ENCODE measurements around the gene TK2.

The TK2 gene

GRCh38 chr16:66490774-66491715, 58.9 kb downstream of the TK2 start:
- Histone ChIP-seq H3K4me3 (ENCODE audit: low read depth in 1 of 2, low read length in 2 of 2) (no peak overlapping the region), H3K36me3 (ENCODE audit: control insufficient read depth in 1 of 2, insufficient read depth in 2 of 2, low read length in 2 of 2) (no peaks in the 10 kb centered on the region), H3K4me1 (ENCODE audit: control insufficient read depth in 1 of 2, insufficient read depth in 2 of 2, low read length in 2 of 2) (no peaks in the 10 kb centered on the region), H3K27ac (ENCODE audit: low read depth, low read length) (no peak overlapping the region), H3K27me3 (ENCODE audit: control insufficient read depth in 1 of 2, insufficient read depth in 2 of 2, low read length in 2 of 2) (no peaks in the 10 kb centered on the region), H3K9me3 (ENCODE audit: control insufficient read depth in 1 of 2, low read length in 2 of 2) (no peaks in the 10 kb centered on the region), H3K9ac (ENCODE audit: low read depth in 1 of 2, low read length in 2 of 2) (no peak overlapping the region)

GRCh38 chr16:66489818-66490217, 60.1 kb downstream of the TK2 start:
- Histone ChIP-seq H3K36me3 (ENCODE audit: control insufficient read depth in 1 of 2, insufficient read depth in 2 of 2, low read length in 2 of 2) (no peaks in the 10 kb centered on the region), H3K27me3 (ENCODE audit: control insufficient read depth in 1 of 2, insufficient read depth in 2 of 2, low read length in 2 of 2) (no peaks in the 10 kb centered on the region), H3K9ac (ENCODE audit: low read depth in 1 of 2, low read length in 2 of 2) (no peak overlapping the region), H3K9me3 (ENCODE audit: control insufficient read depth in 1 of 2, low read length in 2 of 2) (no peaks in the 10 kb centered on the region), H3K4me3 (ENCODE audit: low read depth in 1 of 2, low read length in 2 of 2) (no peak overlapping the region), H3K4me1 (ENCODE audit: control insufficient read depth in 1 of 2, insufficient read depth in 2 of 2, low read length in 2 of 2) (no peaks in the 10 kb centered on the region), H3K27ac (ENCODE audit: low read depth, low read length) (no peak overlapping the region)

GRCh38 chr16:66489385-66489784, 60.5 kb downstream of the TK2 start:
- Histone ChIP-seq H3K9ac (ENCODE audit: low read depth in 1 of 2, low read length in 2 of 2) (no peak overlapping the region), H3K36me3 (ENCODE audit: control insufficient read depth in 1 of 2, insufficient read depth in 2 of 2, low read length in 2 of 2) (no peaks in the 10 kb centered on the region), H3K27me3 (ENCODE audit: control insufficient read depth in 1 of 2, insufficient read depth in 2 of 2, low read length in 2 of 2) (no peaks in the 10 kb centered on the region), H3K4me1 (ENCODE audit: control insufficient read depth in 1 of 2, insufficient read depth in 2 of 2, low read length in 2 of 2) (no peaks in the 10 kb centered on the region), H3K4me3 (ENCODE audit: low read depth in 1 of 2, low read length in 2 of 2) (no peak overlapping the region), H3K9me3 (ENCODE audit: control insufficient read depth in 1 of 2, low read length in 2 of 2) (no peaks in the 10 kb centered on the region), H3K27ac (ENCODE audit: low read depth, low read length) (no peak overlapping the region)

GRCh38 chr16:66488505-66488904, 61.4 kb downstream of the TK2 start:
- H3K27ac ChIP-seq (ENCODE audit: low read depth, low read length), result no peak overlapping the region
- no peak overlapping the region for H3K9ac ChIP-seq (ENCODE audit: low read depth in 1 of 2, low read length in 2 of 2)
- peaks cover 0 to 2% of the 10 kb centered on the region in 2 donors for H3K4me1 ChIP-seq (ENCODE audit: control insufficient read depth in 1 of 2, insufficient read depth in 2 of 2, low read length in 2 of 2)
- no peaks in the 10 kb centered on the region for H3K36me3 ChIP-seq (ENCODE audit: control insufficient read depth in 1 of 2, insufficient read depth in 2 of 2, low read length in 2 of 2)
- no peaks in the 10 kb centered on the region for H3K27me3 ChIP-seq (ENCODE audit: control insufficient read depth in 1 of 2, insufficient read depth in 2 of 2, low read length in 2 of 2)
- H3K4me3 ChIP-seq (ENCODE audit: low read depth in 1 of 2, low read length in 2 of 2), result no peak overlapping the region
- H3K9me3 ChIP-seq (ENCODE audit: control insufficient read depth in 1 of 2, low read length in 2 of 2), result no peaks in the 10 kb centered on the region

GRCh38 chr16:66487580-66488275, 62.2 kb downstream of the TK2 start:
- H3K4me1 ChIP-seq (ENCODE audit: control insufficient read depth in 1 of 2, insufficient read depth in 2 of 2, low read length in 2 of 2), result peaks cover 0 to 3% of the 10 kb centered on the region in 2 donors
- no peak overlapping the region for H3K27ac ChIP-seq (ENCODE audit: low read depth, low read length)
- H3K4me3 ChIP-seq (ENCODE audit: low read depth in 1 of 2, low read length in 2 of 2), result no peak overlapping the region
- no peak overlapping the region for H3K9ac ChIP-seq (ENCODE audit: low read depth in 1 of 2, low read length in 2 of 2)
- H3K27me3 ChIP-seq (ENCODE audit: control insufficient read depth in 1 of 2, insufficient read depth in 2 of 2, low read length in 2 of 2), result no peaks in the 10 kb centered on the region
- H3K9me3 ChIP-seq (ENCODE audit: control insufficient read depth in 1 of 2, low read length in 2 of 2), result no peaks in the 10 kb centered on the region
- no peaks in the 10 kb centered on the region for H3K36me3 ChIP-seq (ENCODE audit: control insufficient read depth in 1 of 2, insufficient read depth in 2 of 2, low read length in 2 of 2)

- Histone ChIP-seq H3K27me3 (ENCODE audit: control insufficient read depth in 1 of 2, insufficient read depth in 2 of 2, low read length in 2 of 2) (no peaks in the 10 kb centered on the region), H3K4me3 (ENCODE audit: low read depth in 1 of 2, low read length in 2 of 2) (no peak overlapping the region), H3K4me1 (ENCODE audit: control insufficient read depth in 1 of 2, insufficient read depth in 2 of 2, low read length in 2 of 2) (peaks cover 0 to 3% of the 10 kb centered on the region in 2 donors), H3K27ac (ENCODE audit: low read depth, low read length) (no peak overlapping the region), H3K9me3 (ENCODE audit: control insufficient read depth in 1 of 2, low read length in 2 of 2) (no peaks in the 10 kb centered on the region), H3K36me3 (ENCODE audit: control insufficient read depth in 1 of 2, insufficient read depth in 2 of 2, low read length in 2 of 2) (no peaks in the 10 kb centered on the region), H3K9ac (ENCODE audit: low read depth in 1 of 2, low read length in 2 of 2) (no peak overlapping the region)
These were observed 62.9 kb downstream of the TK2 start for GRCh38 chr16:66486773-66487579.

- H3K27me3 ChIP-seq (ENCODE audit: control insufficient read depth in 1 of 2, insufficient read depth in 2 of 2, low read length in 2 of 2), result no peaks in the 10 kb centered on the region
- no peaks in the 10 kb centered on the region for H3K36me3 ChIP-seq (ENCODE audit: control insufficient read depth in 1 of 2, insufficient read depth in 2 of 2, low read length in 2 of 2)
- no peak overlapping the region for H3K27ac ChIP-seq (ENCODE audit: low read depth, low read length)
- no peak overlapping the region for H3K9ac ChIP-seq (ENCODE audit: low read depth in 1 of 2, low read length in 2 of 2)
- no peaks in the 10 kb centered on the region for H3K9me3 ChIP-seq (ENCODE audit: control insufficient read depth in 1 of 2, low read length in 2 of 2)
- no peak overlapping the region for H3K4me3 ChIP-seq (ENCODE audit: low read depth in 1 of 2, low read length in 2 of 2)
- H3K4me1 ChIP-seq (ENCODE audit: control insufficient read depth in 1 of 2, insufficient read depth in 2 of 2, low read length in 2 of 2), result peaks cover 0 to 3% of the 10 kb centered on the region in 2 donors
These were observed 63.6 kb downstream of the TK2 start for GRCh38 chr16:66486199-66486772.

- Histone ChIP-seq H3K27me3 (ENCODE audit: control insufficient read depth in 1 of 2, insufficient read depth in 2 of 2, low read length in 2 of 2) (no peaks in the 10 kb centered on the region), H3K9ac (ENCODE audit: low read depth in 1 of 2, low read length in 2 of 2) (no peak overlapping the region), H3K36me3 (ENCODE audit: control insufficient read depth in 1 of 2, insufficient read depth in 2 of 2, low read length in 2 of 2) (no peaks in the 10 kb centered on the region), H3K27ac (ENCODE audit: low read depth, low read length) (no peak overlapping the region), H3K9me3 (ENCODE audit: control insufficient read depth in 1 of 2, low read length in 2 of 2) (no peaks in the 10 kb centered on the region), H3K4me1 (ENCODE audit: control insufficient read depth in 1 of 2, insufficient read depth in 2 of 2, low read length in 2 of 2) (peaks cover 0 to 3% of the 10 kb centered on the region in 2 donors), H3K4me3 (ENCODE audit: low read depth in 1 of 2, low read length in 2 of 2) (no peak overlapping the region)
These were observed 64.5 kb downstream of the TK2 start for GRCh38 chr16:66485376-66485775.

GRCh38 chr16:66484453-66485213, 65.3 kb downstream of the TK2 start:
- H3K27ac ChIP-seq (ENCODE audit: low read depth, low read length), result no peak overlapping the region
- no peaks in the 10 kb centered on the region for H3K9me3 ChIP-seq (ENCODE audit: control insufficient read depth in 1 of 2, low read length in 2 of 2)
- H3K4me1 ChIP-seq (ENCODE audit: control insufficient read depth in 1 of 2, insufficient read depth in 2 of 2, low read length in 2 of 2), result peaks cover 0 to 3% of the 10 kb centered on the region in 2 donors
- no peak overlapping the region for H3K9ac ChIP-seq (ENCODE audit: low read depth in 1 of 2, low read length in 2 of 2)
- H3K4me3 ChIP-seq (ENCODE audit: low read depth in 1 of 2, low read length in 2 of 2), result no peak overlapping the region
- H3K36me3 ChIP-seq (ENCODE audit: control insufficient read depth in 1 of 2, insufficient read depth in 2 of 2, low read length in 2 of 2), result no peaks in the 10 kb centered on the region
- H3K27me3 ChIP-seq (ENCODE audit: control insufficient read depth in 1 of 2, insufficient read depth in 2 of 2, low read length in 2 of 2), result no peaks in the 10 kb centered on the region
